Activated CD4-positive, alpha-beta T cell treated with anti-CD3 and anti-CD28 coated beads, Interleukin-2, amount 50 U/mL, for 4 hours (primary cell): ENCODE data around the gene CRABP1.
"Not testable (repeated sequence)": the region's sequence is repeated elsewhere in the genome, so short reads cannot be mapped to it uniquely, and the experiment has no call there.

ENCODE experiments used
- DNase-seq, 2 experiments: peaks; one replicate each; pipeline ENCODE4 v3.0.0-alpha.2; 2020

CRABP1 gene

DNA sequence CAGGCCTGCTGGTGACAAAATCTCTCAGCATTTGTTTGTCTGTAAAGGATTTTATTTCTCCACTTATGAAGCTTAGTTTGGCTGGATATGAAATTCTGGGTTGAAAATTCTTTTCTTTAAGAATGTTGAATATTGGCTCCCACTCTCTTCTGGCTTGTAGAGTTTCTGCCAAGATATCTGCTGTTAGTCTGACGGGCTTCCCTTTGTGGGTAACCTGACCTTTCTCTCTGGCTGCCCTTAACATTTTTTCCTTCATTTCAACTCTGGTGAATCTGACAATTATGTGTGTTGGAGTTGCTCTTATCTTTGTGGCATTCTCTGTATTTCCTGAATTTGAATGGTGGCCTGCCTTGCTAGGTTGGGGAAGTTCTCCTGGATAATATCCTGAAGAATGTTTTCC, 40.0 kb downstream of the CRABP1 start:
- not testable (repeated sequence) for DNase-seq

DNA sequence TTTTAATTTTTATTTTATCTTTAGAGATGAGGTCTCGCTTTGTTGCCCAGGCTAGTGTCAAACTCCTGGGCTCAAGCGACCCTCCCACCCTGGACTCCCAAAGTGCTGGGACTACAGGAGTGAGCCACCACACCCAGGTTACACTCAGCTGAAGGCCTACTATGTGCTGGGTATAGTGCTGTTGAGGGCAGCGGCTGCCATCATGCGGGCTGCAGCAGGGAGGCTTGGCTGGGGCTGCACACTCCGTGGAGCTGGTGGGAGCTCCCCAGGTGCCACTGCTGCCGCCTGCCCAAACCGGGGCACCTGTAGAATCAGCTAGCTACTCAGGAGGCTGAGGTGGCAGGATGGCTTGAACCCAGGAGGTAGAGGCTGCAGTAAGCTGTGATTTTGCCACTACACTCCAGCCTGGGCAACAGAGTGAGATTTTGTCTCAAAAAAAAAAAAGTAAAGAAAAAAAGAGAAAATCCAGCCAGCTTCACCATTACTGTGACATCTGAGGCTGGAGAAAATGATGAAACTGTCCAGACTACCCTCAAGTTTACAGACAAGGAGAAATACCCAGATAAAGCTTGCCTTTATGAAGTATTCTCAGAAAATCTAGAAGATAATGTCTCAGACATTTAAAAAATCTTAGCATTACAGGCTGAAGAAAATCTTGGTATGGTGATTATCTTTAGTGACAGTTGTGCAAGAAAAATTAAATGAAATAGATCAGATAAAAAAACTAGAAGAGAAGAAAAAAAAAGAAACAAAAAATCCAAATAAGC, 42.1 kb downstream of the CRABP1 start:
- no peak for DNase-seq

DNA sequence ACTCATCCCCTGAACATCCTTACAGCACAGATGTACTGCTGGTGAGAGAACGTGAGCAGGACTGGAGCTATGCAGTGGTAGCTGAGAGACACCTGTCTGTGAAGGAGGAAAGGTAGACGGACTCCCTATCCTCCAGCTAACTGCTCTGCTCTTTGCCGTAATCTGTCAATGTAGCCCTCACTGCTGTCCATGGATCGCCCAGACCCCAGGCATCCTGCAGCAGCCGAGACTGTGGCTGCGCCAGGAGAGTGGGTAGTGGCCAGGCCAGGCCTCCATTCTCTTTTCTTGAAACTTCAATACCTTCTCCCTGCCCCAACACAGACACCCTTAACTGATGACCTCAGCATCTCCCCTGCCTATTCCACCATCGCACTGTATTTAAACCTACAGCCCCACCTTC, 44.5 kb downstream of the CRABP1 start:
- DNase-seq = no peak

DNA sequence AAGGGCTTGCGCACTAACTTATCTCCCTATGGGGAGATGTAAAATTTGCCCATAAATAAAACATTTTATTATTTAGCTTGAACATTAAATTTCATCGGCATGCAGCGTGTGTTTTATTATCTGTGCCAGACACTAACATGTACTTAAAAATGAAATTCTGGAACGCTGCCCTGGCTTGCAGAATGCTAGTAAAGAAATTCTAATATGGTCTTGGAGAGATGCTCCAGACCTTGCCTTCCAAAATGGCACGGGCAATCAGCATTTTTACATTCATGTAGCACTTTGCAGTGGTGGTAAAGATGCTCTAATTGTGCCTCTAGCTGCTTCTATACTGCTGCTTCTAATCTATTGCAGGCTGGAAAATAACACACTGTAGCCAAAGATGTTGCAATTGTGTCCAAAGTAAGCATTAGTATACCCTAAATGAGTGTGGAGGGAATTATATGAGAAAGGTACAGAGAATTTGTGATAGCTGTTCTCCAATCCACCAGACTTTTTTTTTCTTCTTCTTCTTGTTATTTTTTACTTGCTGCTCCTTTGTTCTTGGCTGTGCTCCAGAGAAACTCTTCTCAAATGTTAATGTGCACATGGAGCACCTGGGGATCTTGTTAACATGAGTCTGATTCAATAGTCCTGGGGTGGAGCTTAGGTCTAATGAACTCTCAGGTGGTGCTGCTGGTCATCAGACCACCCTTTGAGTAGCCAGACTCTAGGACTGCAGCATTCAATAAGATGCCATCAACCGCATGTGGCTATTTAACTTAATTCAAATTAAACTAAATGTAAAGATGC, 47.3 kb downstream of the CRABP1 start:
- DNase-seq = no peak

DNA sequence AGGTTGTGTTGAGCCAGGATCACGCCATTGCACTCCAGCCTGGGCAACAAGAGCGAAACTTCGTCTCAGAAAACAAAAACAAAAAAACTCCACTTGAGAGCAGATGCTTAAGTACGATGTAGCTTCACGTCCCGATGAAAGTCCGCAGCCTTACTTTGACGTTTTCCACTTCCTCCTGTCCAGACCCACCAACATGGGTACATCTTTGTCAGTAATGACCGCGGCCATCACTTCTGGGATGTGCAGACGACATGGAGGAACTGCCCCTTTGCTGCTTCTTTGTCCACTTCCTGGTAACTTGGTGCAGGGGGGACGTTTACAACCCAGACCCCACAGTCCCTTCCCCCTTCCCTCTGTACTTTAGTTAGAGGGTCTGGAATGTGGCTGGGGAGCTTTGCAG, 48.7 kb downstream of the CRABP1 start:
- DNase-seq = no peak

DNA sequence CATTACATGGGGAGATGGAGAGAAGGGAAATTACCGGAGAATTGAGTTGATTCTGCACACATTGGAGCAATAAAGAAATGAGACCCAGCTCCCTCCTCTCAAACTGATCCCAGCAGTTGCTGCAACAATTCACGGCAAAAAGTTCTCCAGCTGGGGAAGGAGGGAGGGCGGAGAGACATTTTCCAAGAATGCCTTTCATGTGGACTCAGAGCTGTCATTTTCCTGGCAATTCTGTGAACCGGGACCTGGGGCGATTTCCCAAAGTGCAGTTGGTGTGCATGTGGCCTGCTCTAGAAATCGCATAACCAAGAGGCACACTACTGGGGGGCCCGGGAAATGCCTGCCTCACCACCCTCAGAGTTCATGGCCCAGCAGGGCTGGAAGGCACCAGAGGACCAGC, 49.2 kb downstream of the CRABP1 start:
- no peak for DNase-seq

DNA sequence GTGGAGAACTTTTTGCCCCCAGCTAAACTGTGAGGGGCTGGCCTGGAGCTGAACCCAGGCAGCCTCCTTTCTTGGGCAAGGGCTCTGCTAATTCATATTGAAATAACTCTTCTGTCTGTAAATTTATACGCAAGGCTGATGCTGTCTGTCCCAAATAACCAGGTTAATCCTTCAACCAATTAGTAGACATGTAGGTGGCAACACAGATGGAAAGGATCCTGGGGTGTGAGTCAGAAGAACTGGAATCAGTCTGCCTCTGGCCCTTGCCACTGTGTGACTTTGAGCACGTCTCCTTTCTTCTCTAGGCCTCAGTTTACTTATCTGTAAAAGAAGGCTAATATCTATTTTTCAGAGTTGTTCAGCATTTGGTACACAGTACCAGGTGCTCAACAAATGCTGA, 49.6 kb downstream of the CRABP1 start:
- DNase-seq = no peak

DNA sequence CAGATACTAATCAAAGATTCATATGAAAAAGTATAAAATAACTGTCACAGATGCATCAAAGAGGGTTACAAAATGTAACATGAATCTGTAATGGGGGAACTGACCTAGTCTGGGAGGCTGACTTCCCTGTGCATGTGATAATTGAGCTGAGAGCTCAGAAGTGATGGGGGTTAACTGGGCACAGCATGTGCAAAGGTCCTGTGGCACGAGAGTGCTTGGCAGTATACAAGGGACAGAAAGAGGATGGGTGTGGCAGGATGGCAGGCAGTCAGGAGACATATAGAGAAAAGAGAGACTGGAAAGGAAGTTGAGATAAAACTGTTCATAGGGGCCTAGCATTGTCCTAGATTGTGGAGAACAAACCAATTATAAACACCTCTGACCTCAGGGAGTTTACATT, 50.1 kb downstream of the CRABP1 start:
- no peak for DNase-seq

DNA sequence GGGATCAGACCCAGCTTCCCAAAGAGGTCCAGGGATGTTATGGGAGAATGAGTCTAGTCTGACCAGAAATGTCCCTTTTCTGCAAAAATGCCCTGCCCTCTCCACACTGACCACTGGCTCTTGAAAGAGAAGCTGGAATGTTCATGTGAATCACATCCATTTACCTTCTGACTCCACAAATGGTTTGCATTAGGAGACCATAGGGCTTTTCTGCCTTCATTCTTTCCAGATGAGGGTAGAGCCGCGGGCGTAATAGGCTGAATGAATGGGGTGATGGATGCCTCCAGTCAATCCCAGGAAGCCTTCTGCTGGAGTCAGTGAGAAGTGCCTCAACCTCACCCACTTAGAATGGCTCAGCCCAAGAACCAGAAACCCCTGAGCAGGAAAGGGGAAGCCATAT, 50.7 kb downstream of the CRABP1 start:
- DNase-seq = no peak

DNA sequence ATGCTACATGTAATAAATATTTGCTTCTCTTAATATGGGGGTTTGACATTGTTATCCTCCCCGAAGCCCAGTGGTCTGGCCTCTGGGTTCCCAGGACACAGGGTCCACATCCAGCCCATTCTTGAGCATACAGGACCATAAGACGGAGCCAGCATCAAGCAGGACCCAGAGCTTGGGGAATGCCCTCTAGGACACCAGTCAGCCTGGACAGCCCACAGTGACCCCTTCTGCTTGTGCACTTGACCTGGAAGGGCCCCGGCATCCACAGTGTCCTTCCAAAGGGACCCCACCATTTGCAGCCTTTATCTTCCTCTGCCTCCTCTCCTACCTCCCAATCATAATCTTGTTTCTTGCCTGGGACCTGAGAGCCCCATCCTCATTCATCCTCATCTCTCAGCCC, 51.6 kb downstream of the CRABP1 start:
- DNase-seq = no peak

DNA sequence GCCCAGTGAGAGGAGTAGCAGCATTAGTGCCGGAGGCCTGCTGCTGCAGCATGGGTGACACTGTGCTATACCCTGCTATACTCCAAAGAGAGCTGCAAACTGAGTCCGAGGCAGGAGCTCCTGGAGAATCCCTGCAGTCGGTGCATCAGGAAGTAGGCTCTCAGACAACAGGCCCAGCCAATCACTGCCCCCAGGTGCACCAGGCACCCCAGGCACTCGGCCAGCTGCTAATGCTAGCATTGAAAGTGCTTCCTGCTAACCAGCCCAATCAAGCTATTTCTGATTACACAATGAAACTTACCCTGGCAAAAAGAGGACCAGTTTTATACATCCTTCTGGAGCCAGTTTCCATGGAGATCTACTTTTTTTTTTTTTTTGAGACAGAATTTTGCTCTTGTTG, 52.3 kb downstream of the CRABP1 start:
- no peak for DNase-seq

DNA sequence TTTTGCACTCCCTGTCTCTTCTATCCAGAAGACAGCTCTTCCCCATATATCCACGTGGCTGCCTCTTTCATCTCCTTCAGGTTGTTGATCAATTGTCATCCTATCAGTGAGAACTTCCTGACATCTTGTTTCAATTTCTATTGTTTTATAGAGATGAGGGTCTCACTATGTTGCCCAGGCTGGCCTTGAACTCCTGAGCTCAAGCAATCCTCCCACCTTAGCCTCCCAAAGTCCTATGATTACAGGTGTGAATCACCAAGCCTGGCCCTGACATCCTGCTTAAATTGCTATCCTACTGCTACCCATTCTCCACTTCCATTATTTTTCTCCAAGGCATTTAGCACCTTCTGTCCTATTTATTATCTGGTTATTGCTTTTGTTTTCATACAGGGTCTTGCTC, 53.0 kb downstream of the CRABP1 start:
- no peak for DNase-seq

DNA sequence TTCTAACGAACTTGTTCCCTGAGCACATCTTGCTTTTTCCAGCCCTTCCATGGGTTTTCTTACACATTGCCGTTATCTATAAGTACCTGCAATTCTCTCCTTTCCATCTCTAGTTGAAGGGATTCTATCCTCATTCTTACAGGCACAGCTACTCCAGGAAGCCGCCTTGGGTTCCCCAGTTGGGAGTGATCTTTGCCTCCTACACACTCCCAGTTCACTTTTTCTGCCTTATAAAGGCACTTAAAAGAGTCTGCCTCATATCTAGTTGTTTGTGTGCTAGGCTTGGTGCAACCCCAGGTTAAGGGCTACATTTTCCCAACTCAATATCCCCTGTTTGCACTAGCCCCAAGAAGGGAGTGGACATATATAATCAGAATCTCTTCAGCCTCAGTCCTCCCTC, 53.9 kb downstream of the CRABP1 start:
- DNase-seq = no peak

DNA sequence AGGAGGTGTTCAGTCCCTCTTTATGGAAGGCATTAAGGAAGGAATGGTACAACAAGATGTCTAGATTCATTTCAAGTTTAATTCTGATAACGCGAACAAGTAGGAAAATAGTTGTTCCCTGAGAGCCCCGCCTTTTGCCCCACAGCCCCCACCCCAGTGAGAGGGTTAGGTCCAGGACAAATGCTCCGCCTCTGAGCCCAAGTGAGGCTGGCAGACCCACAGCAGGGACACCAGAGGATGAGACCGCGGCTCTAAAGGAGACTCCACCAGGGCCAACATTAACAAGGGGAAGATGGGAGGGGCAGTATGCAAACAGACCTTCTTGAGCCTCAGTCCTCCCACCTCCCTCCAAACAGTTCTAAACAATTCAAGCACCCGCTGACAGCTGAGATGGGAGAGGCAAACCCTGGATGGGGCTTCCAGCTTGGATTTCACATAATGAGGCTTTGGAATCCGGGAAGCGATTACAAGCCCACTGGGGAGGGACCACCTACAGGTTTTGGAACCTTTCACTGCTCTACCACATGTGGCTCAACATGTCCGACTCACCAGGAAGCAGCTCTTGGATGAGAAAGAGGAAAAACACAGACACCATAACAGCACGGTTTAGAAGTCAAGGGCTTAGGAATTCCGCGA, 54.9 kb downstream of the CRABP1 start:
- no peak for DNase-seq

DNA sequence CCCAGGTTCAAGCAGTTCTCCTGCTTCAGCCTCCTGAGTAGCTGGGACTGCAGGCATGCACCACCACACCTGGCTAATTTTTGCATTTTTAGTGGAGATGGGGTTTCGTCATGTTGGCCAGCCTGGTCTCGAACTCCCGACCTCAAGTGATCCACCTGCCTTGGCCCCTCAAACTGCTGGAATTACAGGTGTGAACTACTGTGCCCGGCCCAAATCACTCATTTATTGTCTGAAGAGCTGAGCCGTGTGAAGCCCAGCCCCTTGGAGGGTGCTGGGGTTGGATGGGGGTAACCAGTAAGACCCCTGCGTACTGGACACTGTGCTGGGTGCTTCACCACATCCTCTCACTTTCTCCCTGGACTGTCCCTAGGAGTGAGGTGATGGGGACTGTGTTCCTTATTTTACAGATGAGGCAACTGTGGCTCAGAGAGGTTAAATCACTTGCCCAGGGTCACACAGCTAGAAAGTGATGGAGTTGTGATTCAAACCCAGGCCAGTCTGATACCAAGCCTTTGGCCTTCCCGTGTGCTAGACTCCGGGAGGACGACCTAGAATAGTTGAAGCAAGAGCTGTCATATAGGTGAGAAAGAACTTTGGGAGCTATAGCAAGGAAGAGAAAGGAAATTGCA, 56.1 kb downstream of the CRABP1 start:
- DNase-seq = no peak

DNA sequence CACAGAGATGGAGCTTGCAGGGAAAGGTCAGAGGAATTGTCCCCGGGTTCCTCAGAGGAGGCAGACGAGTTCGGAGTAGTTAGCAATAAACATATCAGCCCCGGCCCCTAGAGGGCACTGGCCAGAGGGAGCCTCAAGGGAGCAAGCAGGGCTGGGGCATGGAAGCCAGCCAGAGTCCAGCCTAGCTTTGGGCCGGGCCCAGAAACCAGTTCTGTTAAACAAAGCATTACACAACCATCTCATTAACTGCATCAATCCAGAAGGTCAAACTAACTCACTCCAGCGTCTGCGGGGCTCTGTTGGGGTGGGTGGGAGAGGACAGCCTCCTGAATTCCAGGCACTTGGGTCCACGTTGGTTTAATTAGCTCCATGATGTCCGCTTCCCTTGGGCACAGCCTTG, 56.8 kb downstream of the CRABP1 start:
- no peak for DNase-seq

DNA sequence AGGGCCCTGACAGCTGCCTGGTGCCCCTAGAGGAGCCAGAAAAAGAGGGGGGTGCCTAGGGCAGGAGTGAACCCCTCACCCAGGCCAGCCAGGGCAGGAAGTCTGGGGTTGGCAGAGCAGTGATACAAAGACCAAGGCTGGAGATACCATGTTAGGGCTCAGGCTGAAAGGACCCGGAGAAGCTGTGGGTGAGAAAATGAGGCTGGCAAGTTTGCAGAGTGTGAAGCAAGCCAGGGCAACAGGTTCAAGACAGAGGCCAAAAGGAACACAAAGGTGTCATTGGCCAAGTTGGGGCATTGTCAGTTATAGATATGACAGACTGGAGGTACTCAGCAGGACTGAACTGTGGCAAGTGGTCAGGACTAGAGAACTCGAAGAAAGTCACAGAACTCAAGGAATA, 57.2 kb downstream of the CRABP1 start:
- no peak for DNase-seq
